ENCODE measurements around the gene COG1.

Gene COG1

DNA sequence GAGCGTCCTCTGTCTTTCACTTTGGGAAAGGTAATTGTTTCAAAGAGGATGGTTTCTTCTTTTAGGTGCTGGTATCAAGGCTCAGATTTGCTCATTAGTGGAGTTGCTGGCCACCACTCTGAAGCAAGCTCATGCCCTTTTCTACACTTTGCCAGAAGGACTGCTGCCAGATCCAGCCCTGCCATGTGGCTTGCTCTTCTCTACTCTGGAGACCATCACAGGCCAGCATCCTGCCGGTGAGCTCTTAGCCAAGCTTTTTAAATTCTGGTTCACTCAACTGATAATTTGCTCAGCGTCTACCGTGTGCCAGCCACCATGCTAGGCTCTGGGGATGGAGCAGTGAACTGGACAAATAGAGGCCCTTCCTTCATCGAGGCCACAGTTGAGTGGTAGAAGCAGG, 4.3 kb downstream of the COG1 start:
- no peak for DNase-seq (ENCODE audit: low read depth)
- H3K4me3 ChIP-seq (ENCODE audit: low read depth, low read length), result no peak overlapping the region
- TF ChIP-seq, protein P1, sequence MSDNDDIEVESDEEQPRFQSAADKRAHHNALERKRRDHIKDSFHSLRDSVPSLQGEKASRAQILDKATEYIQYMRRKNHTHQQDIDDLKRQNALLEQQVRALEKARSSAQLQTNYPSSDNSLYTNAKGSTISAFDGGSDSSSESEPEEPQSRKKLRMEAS (IDR thresholded peaks at IDR 0.05; ENCODE audit: low read depth, low read length), result no peak
- TF ChIP-seq, protein P2, sequence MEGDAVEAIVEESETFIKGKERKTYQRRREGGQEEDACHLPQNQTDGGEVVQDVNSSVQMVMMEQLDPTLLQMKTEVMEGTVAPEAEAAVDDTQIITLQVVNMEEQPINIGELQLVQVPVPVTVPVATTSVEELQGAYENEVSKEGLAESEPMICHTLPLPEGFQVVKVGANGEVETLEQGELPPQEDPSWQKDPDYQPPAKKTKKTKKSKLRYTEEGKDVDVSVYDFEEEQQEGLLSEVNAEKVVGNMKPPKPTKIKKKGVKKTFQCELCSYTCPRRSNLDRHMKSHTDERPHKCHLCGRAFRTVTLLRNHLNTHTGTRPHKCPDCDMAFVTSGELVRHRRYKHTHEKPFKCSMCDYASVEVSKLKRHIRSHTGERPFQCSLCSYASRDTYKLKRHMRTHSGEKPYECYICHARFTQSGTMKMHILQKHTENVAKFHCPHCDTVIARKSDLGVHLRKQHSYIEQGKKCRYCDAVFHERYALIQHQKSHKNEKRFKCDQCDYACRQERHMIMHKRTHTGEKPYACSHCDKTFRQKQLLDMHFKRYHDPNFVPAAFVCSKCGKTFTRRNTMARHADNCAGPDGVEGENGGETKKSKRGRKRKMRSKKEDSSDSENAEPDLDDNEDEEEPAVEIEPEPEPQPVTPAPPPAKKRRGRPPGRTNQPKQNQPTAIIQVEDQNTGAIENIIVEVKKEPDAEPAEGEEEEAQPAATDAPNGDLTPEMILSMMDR (IDR thresholded peaks at IDR 0.05; ENCODE audit: low read depth, low read length), result no peak
- TF ChIP-seq POLR2A (IDR thresholded peaks at IDR 0.05; ENCODE audit: extremely low read depth, insufficient read length) (no peak), MYC (IDR thresholded peaks at IDR 0.05; ENCODE audit: low read depth, low read length) (no peak)

DNA sequence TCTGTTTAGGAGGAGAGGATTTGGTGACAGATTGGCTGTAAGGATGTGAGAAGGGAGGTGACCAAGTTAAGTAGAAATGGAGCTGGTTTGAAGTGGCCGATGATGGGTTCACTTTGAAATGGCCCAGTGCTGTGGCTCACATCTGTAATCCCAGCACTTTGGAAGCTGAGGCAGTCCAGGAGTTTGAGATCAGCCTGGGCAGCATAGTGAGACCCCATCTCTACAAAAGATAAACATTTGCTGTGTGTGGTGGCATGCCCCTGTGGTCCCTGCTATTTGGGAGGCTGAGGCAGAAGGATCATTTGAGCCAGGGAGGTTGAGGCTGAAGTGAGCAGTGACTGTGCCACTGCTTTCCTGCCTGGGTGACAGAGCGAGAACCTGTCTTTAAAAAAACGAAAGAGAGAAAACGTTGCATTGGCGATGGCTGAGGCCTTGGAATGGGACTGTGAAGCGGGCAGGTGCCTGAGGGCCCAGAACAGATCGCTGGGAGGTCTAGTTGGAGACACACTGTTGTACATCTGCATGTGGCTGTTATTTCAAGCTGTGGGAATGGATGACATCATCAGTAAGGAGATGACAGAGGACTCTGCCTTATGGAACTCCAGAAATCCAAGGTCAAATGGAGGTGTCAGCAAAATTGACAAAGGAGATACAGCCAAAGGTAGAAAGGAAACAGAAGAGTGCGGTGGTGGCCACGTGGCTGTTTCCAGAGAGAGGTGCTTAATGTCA, 5.5 kb downstream of the COG1 start:
- no peak for TF ChIP-seq MYC (IDR thresholded peaks at IDR 0.05; ENCODE audit: low read depth, low read length)
- no peak for TF ChIP-seq POLR2A (IDR thresholded peaks at IDR 0.05; ENCODE audit: extremely low read depth, insufficient read length)
- TF ChIP-seq, protein P1 (IDR thresholded peaks at IDR 0.05; ENCODE audit: low read depth, low read length), result no peak
- TF ChIP-seq, protein P2 (IDR thresholded peaks at IDR 0.05; ENCODE audit: low read depth, low read length), result no peak
- no peak overlapping the region for H3K4me3 ChIP-seq (ENCODE audit: low read depth, low read length)
- no peak for DNase-seq (ENCODE audit: low read depth)

DNA sequence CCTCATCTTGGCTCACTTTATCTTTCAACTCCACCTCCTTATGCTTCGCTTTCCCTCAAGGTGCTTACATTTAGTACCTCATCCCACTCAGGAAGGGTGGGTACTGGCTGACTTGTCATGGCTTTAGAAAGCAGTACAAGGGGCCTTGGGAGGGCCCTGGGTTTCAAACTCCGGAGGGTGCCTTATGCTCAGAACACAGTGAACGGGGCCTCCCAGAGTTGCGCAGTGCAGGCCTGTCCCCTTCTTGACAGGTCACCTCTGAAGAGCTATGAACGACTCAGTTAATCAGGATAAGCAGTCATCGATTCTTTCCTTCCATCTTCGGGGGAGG, 6.0 kb downstream of the COG1 start:
- TF ChIP-seq MYC (IDR thresholded peaks at IDR 0.05; ENCODE audit: low read depth, low read length), result no peak
- TF ChIP-seq POLR2A (IDR thresholded peaks at IDR 0.05; ENCODE audit: extremely low read depth, insufficient read length), result no peak
- TF ChIP-seq, protein P2 (IDR thresholded peaks at IDR 0.05; ENCODE audit: low read depth, low read length), result no peak
- TF ChIP-seq, protein P1 (IDR thresholded peaks at IDR 0.05; ENCODE audit: low read depth, low read length), result no peak
- DNase-seq (ENCODE audit: low read depth), result no peak
- H3K4me3 ChIP-seq (ENCODE audit: low read depth, low read length), result no peak overlapping the region

DNA sequence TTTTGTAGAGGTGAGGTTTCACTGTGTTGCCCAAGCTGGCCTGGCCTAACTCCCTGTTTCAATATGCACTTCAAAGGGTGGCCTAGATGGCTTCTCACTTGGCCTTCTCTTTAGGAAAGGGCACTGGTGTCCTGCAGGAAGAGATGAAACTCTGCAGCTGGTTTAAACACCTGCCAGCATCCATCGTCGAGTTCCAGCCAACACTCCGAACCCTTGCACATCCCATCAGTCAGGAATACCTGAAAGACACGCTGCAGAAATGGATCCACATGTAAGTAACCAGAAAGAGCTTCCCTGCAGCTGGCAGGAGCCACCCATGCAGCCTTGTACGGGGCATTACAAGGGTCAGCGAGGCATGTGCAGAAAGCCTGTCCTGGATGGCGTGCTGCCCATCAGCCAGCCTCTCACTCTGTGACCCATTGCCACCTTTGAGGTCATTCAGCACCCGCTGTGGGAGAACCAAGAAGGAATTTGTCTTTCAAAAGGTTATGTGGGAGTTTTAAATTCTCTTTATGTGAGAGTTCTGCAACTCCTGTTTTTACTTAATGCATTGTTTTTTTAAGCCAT, 7.0 kb downstream of the COG1 start:
- no peak for DNase-seq (ENCODE audit: low read depth)
- no peak for TF ChIP-seq POLR2A (IDR thresholded peaks at IDR 0.05; ENCODE audit: extremely low read depth, insufficient read length)
- no peak for TF ChIP-seq MYC (IDR thresholded peaks at IDR 0.05; ENCODE audit: low read depth, low read length)
- TF ChIP-seq, protein P2 (IDR thresholded peaks at IDR 0.05; ENCODE audit: low read depth, low read length), result no peak
- TF ChIP-seq, protein P1 (IDR thresholded peaks at IDR 0.05; ENCODE audit: low read depth, low read length), result no peak
- H3K4me3 ChIP-seq (ENCODE audit: low read depth, low read length), result no peak overlapping the region

DNA sequence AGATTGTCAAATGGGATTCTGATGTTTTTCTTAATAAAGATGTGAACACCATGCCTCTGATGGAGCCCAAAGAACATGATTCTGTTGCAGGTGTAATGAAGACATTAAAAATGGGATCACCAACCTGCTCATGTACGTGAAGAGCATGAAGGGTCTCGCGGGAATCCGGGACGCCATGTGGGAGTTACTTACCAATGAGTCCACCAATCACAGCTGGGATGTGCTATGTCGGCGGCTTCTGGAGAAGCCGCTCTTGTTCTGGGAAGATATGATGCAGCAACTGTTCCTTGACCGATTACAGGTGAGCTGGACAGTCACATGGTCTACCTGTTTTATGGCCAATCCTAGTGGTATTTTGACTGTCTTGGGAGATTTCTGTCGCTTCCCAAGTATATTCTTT, 7.6 kb downstream of the COG1 start:
- TF ChIP-seq, protein P2 (IDR thresholded peaks at IDR 0.05; ENCODE audit: low read depth, low read length), result no peak
- no peak for TF ChIP-seq MYC (IDR thresholded peaks at IDR 0.05; ENCODE audit: low read depth, low read length)
- TF ChIP-seq, protein P1 (IDR thresholded peaks at IDR 0.05; ENCODE audit: low read depth, low read length), result no peak
- no peak for TF ChIP-seq POLR2A (IDR thresholded peaks at IDR 0.05; ENCODE audit: extremely low read depth, insufficient read length)
- H3K4me3 ChIP-seq (ENCODE audit: low read depth, low read length), result no peak overlapping the region
- no peak for DNase-seq (ENCODE audit: low read depth)
